ENCODE measurements around the gene NDUFAF7.
"Not testable (repeated sequence)": the region's sequence is repeated elsewhere in the genome, so short reads cannot be mapped to it uniquely, and the experiment has no call there.

NDUFAF7 gene, protein sequence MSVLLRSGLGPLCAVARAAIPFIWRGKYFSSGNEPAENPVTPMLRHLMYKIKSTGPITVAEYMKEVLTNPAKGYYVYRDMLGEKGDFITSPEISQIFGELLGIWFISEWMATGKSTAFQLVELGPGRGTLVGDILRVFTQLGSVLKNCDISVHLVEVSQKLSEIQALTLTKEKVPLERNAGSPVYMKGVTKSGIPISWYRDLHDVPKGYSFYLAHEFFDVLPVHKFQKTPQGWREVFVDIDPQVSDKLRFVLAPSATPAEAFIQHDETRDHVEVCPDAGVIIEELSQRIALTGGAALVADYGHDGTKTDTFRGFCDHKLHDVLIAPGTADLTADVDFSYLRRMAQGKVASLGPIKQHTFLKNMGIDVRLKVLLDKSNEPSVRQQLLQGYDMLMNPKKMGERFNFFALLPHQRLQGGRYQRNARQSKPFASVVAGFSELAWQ

DNA sequence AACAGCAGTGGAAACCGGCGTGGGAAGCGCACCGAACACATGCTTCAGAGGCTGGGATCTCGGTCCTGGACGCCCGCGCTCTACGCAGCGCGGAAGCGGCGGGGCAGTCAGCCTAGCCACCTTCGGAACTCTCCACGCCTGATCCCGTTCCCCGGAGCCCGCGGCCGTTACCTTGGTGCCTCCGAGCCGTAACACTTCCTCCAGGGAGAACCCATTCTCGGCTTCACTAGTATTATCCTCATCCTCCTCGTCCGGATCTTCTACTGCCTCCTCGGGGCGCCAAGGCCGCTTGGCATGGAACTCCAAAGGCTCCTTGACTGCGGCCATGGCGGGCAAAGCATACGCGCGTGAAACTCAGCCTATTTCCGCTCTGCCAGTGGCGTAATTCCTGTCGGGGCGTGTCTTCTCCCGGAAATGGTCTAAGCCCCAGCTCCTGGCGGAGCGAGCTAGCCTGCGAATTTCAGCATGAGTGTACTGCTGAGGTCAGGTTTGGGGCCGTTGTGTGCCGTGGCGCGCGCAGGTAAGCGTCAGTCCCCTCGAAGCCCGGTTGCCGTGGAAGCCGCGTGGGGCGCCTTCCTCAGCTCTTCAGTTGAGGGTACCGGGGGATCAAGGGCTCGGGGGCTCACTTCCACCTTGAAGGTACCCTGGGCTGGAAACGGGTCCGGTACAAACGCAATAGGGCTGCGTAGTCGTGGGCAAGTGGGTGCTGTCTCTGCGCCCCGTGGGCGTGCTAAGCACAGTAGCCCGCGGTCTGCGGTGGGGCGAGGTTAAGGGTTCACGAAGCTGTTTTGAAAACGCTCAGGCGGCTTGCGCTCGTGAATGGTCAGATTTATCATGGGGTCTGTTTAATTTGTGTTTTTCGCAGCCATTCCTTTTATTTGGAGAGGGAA lies at the start of gene NDUFAF7, which contains the start of gene CEBPZ:
Gene NDUFAF7, plus strand, starts transcription at position 418 of the 890 bp plus-strand sequence. Its CDS starts 48 bp downstream, at position 466.
Gene CEBPZ, minus strand, starts transcription at position 356 of the 890 bp plus-strand sequence. Its CDS starts 29 bp downstream, at position 327.
- Histone ChIP-seq H3K4me1 (ENCODE audit: control insufficient read depth, insufficient read depth, low read length) (peaks cover 22% of the 10 kb centered on the region), H3K9me3 (ENCODE audit: control insufficient read depth, low read length) (no peaks in the 10 kb centered on the region), H3K36me3 (ENCODE audit: control insufficient read depth, insufficient read depth, low read length) (no peaks in the 10 kb centered on the region)

DNA sequence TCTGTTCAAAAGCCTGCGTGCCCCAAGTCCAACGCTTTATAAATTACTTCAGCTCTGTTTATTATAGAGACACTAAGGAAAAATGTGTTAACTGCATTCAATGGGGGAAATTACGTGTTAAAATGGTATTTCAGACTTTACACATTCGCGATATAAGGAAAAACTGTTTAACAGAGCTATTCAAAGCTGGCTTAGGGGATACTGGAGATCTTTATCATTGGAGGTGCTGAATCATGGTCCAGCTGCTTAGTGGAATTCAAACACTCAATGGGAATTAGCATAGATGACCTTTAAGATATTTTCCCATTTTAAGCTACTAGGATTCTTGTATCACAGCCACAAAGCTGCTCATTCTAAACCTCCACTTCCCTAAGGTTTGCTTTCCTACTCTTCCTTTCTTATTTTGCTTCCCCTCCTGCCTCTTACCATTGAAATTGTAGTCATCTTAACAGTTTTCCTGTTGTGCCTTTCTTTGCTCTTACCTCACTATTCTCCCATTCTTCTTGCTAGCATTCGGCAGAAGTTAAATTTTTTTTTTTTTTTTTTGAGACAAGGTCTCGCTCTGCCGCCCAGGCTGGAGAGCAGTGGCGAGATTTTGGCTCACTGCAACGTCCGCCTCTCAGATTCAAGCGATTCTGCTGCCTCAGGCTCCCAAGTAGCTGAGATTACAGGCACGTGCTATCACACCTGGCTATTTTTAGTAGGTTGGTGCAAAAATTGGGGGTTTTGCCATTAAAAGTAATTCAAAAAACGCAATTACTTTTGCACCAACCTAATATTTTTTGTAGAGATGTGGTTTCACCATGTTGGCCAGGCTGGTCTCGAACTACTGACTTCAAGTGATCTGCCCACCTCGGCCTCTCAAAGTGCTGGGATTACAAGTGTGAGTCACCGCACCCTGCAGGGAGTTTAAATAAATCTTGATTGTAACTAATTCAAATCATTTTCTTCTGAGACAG lies 49.5 kb upstream of the NDUFAF7 start:
- Histone ChIP-seq H3K27me3 (ENCODE audit: control insufficient read depth, insufficient read depth, low read length) (no peaks in the 10 kb centered on the region), H3K9me3 (ENCODE audit: control insufficient read depth, low read length) (no peaks in the 10 kb centered on the region), H3K4me3 (ENCODE audit: low read length) (no peak overlapping the region), H3K36me3 (ENCODE audit: control insufficient read depth, insufficient read depth, low read length) (no peaks in the 10 kb centered on the region), H3K4me1 (ENCODE audit: control insufficient read depth, insufficient read depth, low read length) (no peaks in the 10 kb centered on the region), H3K9ac (ENCODE audit: low read length) (no peak overlapping the region)

More for the DNA sequence above, at the start of gene NDUFAF7, which contains the start of gene CEBPZ:
- Histone ChIP-seq H3K4me3 (ENCODE audit: low read length) (peak within 1 kb of the TSS; percentile 96), H3K27me3 (ENCODE audit: control insufficient read depth, insufficient read depth, low read length) (no peaks in the 10 kb centered on the region), H3K9ac (ENCODE audit: low read length) (peak within 1 kb of the TSS; percentile 95)

DNA sequence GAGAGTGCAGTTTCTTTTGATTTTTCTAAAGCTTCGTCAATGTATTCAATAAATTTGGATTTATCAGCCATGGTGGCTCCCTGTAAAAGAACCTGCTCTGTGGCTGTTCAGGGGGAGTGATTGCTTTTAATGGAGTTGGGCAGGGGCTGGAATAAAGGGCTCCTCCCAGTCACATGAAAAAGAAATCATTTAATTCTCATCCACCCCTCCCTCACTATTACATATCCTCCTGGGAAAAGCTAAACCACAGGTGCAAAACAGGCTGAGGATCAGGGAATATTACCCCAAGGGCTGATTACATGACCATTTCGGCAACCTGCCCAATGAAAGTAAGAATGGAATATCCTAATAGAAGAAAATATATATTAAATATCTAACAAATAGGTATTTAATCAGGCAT lies 42.9 kb upstream of the NDUFAF7 start, which contains the start of gene SULT6B1:
Gene SULT6B1, minus strand, starts transcription at position 101 of the 400 bp plus-strand sequence. Its CDS starts 30 bp downstream, at position 71.
- no peak within 1 kb of the TSS for H3K9ac ChIP-seq (ENCODE audit: low read length)
- no peaks in the 10 kb centered on the region for H3K9me3 ChIP-seq (ENCODE audit: control insufficient read depth, low read length)
- H3K36me3 ChIP-seq (ENCODE audit: control insufficient read depth, insufficient read depth, low read length) = no peaks in the 10 kb centered on the region
- H3K27me3 ChIP-seq (ENCODE audit: control insufficient read depth, insufficient read depth, low read length) = no peaks in the 10 kb centered on the region
- no peaks in the 10 kb centered on the region for H3K4me1 ChIP-seq (ENCODE audit: control insufficient read depth, insufficient read depth, low read length)
- no peak within 1 kb of the TSS for H3K4me3 ChIP-seq (ENCODE audit: low read length)

DNA sequence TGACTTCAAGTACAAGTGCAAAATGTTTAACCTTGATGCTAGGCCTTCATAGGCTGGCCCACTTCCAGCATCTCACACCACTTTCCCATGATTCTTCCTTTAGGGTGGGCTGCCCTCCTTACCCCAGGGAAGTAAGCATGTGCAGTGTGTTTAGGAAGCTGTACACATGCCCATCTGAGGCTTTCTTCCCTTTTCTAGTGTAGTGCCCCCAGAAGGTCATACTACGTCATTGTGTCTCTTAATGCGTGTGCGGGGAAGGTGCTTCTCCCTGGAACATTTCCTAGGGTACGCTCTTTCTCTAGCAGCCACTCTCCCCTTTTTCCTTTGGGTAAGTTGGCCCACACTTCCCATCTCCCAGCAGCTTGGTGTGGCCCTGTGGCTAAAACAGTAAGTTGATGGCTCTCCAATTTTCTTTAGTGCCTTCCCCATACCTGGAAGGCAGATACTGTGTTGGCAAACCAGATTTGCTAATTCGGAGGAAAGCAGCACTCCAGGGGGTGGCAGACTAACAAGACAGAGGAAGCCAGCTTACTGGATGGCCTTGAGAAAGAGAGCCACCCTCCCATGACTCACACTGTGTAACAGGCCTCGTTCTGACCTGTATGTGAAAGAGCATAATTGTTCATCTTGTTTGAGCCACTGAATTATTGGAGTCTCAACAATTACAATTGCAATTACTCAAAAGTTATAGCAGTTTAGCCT lies 41.9 kb upstream of the NDUFAF7 start:
- Histone ChIP-seq H3K4me3 (ENCODE audit: low read length) (no peak overlapping the region), H3K27me3 (ENCODE audit: control insufficient read depth, insufficient read depth, low read length) (no peaks in the 10 kb centered on the region), H3K9me3 (ENCODE audit: control insufficient read depth, low read length) (no peaks in the 10 kb centered on the region), H3K4me1 (ENCODE audit: control insufficient read depth, insufficient read depth, low read length) (no peaks in the 10 kb centered on the region), H3K36me3 (ENCODE audit: control insufficient read depth, insufficient read depth, low read length) (no peaks in the 10 kb centered on the region), H3K9ac (ENCODE audit: low read length) (no peak overlapping the region)

DNA sequence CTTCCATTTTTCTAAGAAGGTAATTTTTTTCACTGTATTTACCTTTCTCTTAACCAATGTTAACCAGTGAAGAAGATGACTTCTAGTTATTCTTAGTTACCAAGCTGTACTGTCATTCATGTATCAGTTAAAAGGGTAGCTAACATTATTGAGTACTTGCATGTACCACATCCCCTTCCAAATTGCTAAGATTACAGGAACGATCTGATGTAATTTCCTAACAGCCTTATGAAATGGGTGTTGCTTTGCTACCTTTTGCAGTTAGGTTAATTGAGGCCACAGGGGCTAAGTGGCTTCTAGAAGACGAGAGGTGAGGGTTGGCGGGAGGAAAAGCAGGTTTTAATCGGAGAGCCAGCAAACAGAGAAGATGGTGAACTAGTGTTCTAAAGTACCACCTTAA lies 41.2 kb upstream of the NDUFAF7 start:
- H3K9ac ChIP-seq (ENCODE audit: low read length) = no peak overlapping the region
- H3K36me3 ChIP-seq (ENCODE audit: control insufficient read depth, insufficient read depth, low read length) = no peaks in the 10 kb centered on the region
- H3K4me3 ChIP-seq (ENCODE audit: low read length) = no peak overlapping the region
- H3K4me1 ChIP-seq (ENCODE audit: control insufficient read depth, insufficient read depth, low read length) = no peaks in the 10 kb centered on the region
- H3K27me3 ChIP-seq (ENCODE audit: control insufficient read depth, insufficient read depth, low read length) = no peaks in the 10 kb centered on the region
- no peaks in the 10 kb centered on the region for H3K9me3 ChIP-seq (ENCODE audit: control insufficient read depth, low read length)

DNA sequence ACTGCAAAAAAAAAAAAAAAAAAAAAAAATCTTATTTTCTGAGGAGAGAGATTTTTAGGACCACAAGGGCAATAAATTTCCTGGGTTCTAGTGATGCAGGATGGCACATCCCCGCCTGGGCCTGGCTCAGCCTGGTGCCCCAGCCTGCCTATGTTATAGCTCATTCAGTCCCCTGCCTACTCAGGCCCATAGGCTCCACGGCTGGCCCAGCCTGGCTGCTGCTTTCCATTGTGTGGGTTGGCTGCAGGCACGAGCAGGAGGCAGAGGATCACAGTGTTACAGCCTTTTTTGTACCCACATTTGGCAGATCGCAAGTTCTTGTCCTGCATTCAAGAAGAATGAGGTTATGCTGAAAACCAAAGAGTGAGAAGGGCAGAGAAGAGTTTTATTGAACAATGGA lies 40.2 kb upstream of the NDUFAF7 start:
- Histone ChIP-seq H3K36me3 (ENCODE audit: control insufficient read depth, insufficient read depth, low read length) (no peaks in the 10 kb centered on the region), H3K9me3 (ENCODE audit: control insufficient read depth, low read length) (no peaks in the 10 kb centered on the region), H3K4me3 (ENCODE audit: low read length) (no peak overlapping the region), H3K4me1 (ENCODE audit: control insufficient read depth, insufficient read depth, low read length) (no peaks in the 10 kb centered on the region), H3K9ac (ENCODE audit: low read length) (no peak overlapping the region), H3K27me3 (ENCODE audit: control insufficient read depth, insufficient read depth, low read length) (no peaks in the 10 kb centered on the region)

DNA sequence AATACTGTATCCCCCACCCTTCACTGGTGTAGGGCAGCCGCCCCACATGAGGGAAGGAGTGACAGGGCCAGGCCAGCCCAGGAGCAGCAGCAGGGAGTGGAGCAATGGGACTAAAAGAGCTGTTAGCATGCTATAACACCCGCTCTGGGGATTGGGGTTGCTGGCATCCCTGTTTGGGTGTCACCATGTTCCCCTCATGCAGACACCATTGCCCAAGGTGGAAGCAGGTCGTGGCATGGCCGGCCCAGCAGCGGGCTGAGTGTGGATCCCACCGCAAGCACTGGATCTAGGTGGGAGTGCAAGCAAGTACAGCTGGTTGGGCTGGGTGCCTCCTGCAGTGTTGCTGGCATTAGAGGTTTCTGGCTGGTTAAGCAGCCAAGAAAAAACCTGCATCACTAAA lies 39.7 kb upstream of the NDUFAF7 start:
- Histone ChIP-seq H3K9me3 (ENCODE audit: control insufficient read depth, low read length) (no peaks in the 10 kb centered on the region), H3K4me3 (ENCODE audit: low read length) (no peak overlapping the region), H3K4me1 (ENCODE audit: control insufficient read depth, insufficient read depth, low read length) (no peaks in the 10 kb centered on the region), H3K27me3 (ENCODE audit: control insufficient read depth, insufficient read depth, low read length) (no peaks in the 10 kb centered on the region), H3K36me3 (ENCODE audit: control insufficient read depth, insufficient read depth, low read length) (no peaks in the 10 kb centered on the region), H3K9ac (ENCODE audit: low read length) (no peak overlapping the region)

DNA sequence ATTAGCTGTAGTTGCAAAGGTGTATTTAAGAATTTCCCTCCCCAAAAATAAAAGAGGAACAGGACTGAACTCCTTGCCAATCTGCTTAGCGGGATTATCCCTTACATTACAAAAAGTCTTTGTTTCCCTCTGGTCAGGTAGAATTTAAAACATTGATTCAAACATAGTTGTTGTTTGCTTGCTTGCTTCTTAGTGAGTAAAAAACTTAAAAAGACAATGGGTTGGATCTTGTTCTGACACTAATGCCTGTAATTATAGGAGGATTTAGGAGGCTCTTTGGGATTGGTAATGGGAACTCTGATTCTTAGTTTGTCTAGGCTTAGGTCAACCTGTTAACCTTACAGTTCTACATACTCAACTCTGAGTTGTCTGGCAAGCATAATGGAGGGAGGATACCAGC lies 38.9 kb upstream of the NDUFAF7 start:
- H3K9me3 ChIP-seq (ENCODE audit: control insufficient read depth, low read length) = no peaks in the 10 kb centered on the region
- no peak overlapping the region for H3K9ac ChIP-seq (ENCODE audit: low read length)
- H3K27me3 ChIP-seq (ENCODE audit: control insufficient read depth, insufficient read depth, low read length) = no peaks in the 10 kb centered on the region
- no peaks in the 10 kb centered on the region for H3K36me3 ChIP-seq (ENCODE audit: control insufficient read depth, insufficient read depth, low read length)
- H3K4me1 ChIP-seq (ENCODE audit: control insufficient read depth, insufficient read depth, low read length) = peaks cover 6% of the 10 kb centered on the region
- no peak overlapping the region for H3K4me3 ChIP-seq (ENCODE audit: low read length)

DNA sequence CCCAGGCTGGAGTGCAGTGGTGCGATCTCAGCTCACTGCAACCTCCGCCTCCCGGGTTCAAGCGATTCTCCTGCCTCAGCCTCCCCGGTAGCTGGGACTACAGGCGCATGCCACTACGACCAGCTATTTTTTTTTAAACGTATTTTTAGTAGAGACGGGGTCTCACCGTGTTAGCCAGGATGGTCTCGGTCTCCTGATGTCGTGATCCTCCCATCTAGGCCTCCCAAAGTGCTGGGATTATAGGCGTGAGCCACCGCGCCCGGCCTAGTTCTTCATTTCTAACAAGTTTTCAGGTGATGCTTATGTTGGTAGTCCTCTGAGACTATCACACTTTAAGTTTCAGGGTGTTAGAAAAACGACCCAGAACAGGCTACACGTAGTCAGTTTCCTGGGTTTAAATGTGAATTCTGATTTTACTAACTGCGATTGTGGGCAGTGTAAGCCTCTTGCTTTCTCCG lies 35.6 kb upstream of the NDUFAF7 start:
- peak overlapping the region; percentile 98 for H3K4me3 ChIP-seq (ENCODE audit: low read length)
- H3K9me3 ChIP-seq (ENCODE audit: control insufficient read depth, low read length); H3K36me3 ChIP-seq (ENCODE audit: control insufficient read depth, insufficient read depth, low read length); H3K27me3 ChIP-seq (ENCODE audit: control insufficient read depth, insufficient read depth, low read length): not testable (repeated sequence)
- H3K4me1 ChIP-seq (ENCODE audit: control insufficient read depth, insufficient read depth, low read length) = peaks cover 10% of the 10 kb centered on the region
- H3K9ac ChIP-seq (ENCODE audit: low read length) = peak overlapping the region; percentile 80

DNA sequence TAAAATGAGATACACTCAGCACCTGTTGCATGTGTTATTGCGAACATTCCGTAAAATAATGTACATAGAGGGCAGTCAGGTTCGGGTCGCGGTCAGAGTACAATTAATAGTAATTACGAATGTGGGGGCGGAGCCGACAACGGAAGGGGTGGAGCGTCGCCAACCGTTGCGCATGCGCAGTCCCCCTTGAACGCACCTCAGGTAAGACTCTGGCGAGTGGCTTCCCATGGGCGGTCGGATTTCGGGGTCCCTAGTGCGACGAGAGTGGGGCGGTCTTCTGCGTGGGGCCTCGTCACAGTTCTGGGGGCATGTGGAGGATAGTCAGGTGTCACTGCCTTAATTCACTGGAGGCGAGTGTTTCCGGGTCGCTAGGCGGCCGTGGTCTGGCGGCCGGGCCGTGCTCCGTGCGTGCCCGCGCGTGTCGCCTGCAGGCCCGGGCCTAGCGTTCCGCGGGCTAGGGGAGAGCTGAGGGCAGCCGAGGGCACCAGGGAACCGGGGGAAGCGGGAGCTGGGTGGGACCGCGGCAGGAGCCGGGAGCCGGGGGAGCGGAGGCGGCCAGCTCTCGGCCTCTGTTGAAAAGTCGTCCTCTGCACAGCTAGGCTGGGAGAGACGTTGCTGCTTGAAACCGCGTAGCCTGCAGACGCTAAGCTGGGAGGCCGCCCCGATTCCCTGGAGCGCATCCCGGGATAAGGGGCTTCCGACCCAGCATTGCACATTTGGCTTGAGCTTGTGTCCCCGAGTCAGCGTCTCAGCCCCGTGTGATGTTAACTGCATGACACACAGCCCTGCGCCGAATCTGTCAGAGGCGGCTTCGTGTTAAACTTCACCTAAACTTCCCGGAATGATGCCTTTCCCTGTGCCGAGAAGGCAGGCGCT lies 34.9 kb upstream of the NDUFAF7 start, which contains the start of gene CEBPZOS:
Gene CEBPZOS, plus strand, starts transcription at position 177 of the 876 bp plus-strand sequence. CDS start 3,209 bp downstream, outside the sequence.
- Histone ChIP-seq H3K27me3 (ENCODE audit: control insufficient read depth, insufficient read depth, low read length) (no peaks in the 10 kb centered on the region), H3K9ac (ENCODE audit: low read length) (peak within 1 kb of the TSS; percentile 80), H3K36me3 (ENCODE audit: control insufficient read depth, insufficient read depth, low read length) (no peaks in the 10 kb centered on the region), H3K4me1 (ENCODE audit: control insufficient read depth, insufficient read depth, low read length) (peaks cover 10% of the 10 kb centered on the region), H3K9me3 (ENCODE audit: control insufficient read depth, low read length) (no peaks in the 10 kb centered on the region), H3K4me3 (ENCODE audit: low read length) (peak within 1 kb of the TSS; percentile 98)
